Caki2 (cell line): ENCODE measurements around the gene CES5A. TPM values are rescaled to one million over a fixed set of nuclear protein-coding genes. Genes with fewer than 3 reads are reported as not detected.
A peak's percentile ranks its signal among the peaks of the same experiment; 100 is the strongest.
"Not testable (repeated sequence)": the region's sequence is repeated elsewhere in the genome, so short reads cannot be mapped to it uniquely, and the experiment has no call there.

ENCODE experiments used
- DNase-seq: peaks from one replicate; pipeline ENCODE4 v3.0.0-alpha.2; 2015; ENCODE audit warnings: low read depth
- in situ Hi-C: cut with HindIII; loops from 2 replicates; pipeline ENCODE4 v1.10.0; 2016; ENCODE audit warnings: low sequenced_read_pairs, low pct_unique_long_range_greater_than_20kb, mixed read lengths
- total RNA-seq: library from RNA; depleted of rRNA; stranded (reverse); fragments of >200 nt; shearing (Covaris generic); gene quantifications from 2 replicates; pipeline ENCODE4 v1.2.3, GENCODE V29; 2014; ENCODE audit warnings: low replicate concordance; rRNA removed

CES5A gene
- not detected in 2 replicates for total RNA-seq

- in situ Hi-C loops = no loop called here
- no peak for DNase-seq
Observed at GRCh38 chr16:55875273-55875672, at the start of gene CES5A. Gene CES5A, minus strand, starts transcription at chr16:55875373. Its CDS starts 152 bp downstream, at chr16:55875221.

- in situ Hi-C loops = no loop called here
- no peak for DNase-seq
Observed at GRCh38 chr16:55922662-55923061, 47.5 kb upstream of the CES5A start.

- in situ Hi-C loops = no loop called here
- no peak for DNase-seq
Observed at GRCh38 chr16:55917373-55918160, 42.4 kb upstream of the CES5A start.

- in situ Hi-C loops = no loop called here
- DNase-seq = no peak
Observed at GRCh38 chr16:55915096-55915827, 40.1 kb upstream of the CES5A start.

GRCh38 chr16:55914383-55914782, 39.2 kb upstream of the CES5A start:
- no peak for DNase-seq

GRCh38 chr16:55913716-55914115, 38.5 kb upstream of the CES5A start:
- DNase-seq = no peak
- in situ Hi-C loops = no loop called here

More at GRCh38 chr16:55914383-55914782, 39.2 kb upstream of the CES5A start:
- in situ Hi-C loops = no loop called here

- in situ Hi-C loops, DNase-seq: not testable (repeated sequence)
Observed at GRCh38 chr16:55913121-55913520, 37.9 kb upstream of the CES5A start.

GRCh38 chr16:55912022-55912421, 36.8 kb upstream of the CES5A start:
- DNase-seq = no peak
- in situ Hi-C loops = no loop called here

GRCh38 chr16:55911616-55912015, 36.4 kb upstream of the CES5A start:
- in situ Hi-C loops = no loop called here
- DNase-seq = no peak

- no peak for DNase-seq
- in situ Hi-C loops = no loop called here
Observed at GRCh38 chr16:55909876-55910275, 34.7 kb upstream of the CES5A start.

- in situ Hi-C loops = no loop called here
- no peak for DNase-seq
Observed at GRCh38 chr16:55908641-55909040, 33.5 kb upstream of the CES5A start.

GRCh38 chr16:55907661-55908060, 32.5 kb upstream of the CES5A start:
- in situ Hi-C loops = no loop called here
- no peak for DNase-seq

GRCh38 chr16:55906123-55906522, 30.9 kb upstream of the CES5A start:
- in situ Hi-C loops = no loop called here
- DNase-seq = no peak

- in situ Hi-C loops = no loop called here
- DNase-seq = no peak
Observed at GRCh38 chr16:55905651-55906050, 30.5 kb upstream of the CES5A start.

- in situ Hi-C loops = no loop called here
- no peak for DNase-seq
Observed at GRCh38 chr16:55901566-55902217, 26.5 kb upstream of the CES5A start.

GRCh38 chr16:55900616-55901393, 25.6 kb upstream of the CES5A start:
- in situ Hi-C loops = no loop called here
- DNase-seq = peak; percentile 34

- in situ Hi-C loops = no loop called here
- no peak for DNase-seq
Observed at GRCh38 chr16:55899857-55900256, 24.7 kb upstream of the CES5A start.

GRCh38 chr16:55898592-55898991, 23.4 kb upstream of the CES5A start:
- DNase-seq = no peak
- in situ Hi-C loops = no loop called here
